ENCODE results near the gene DAPK3. TPM values are rescaled to one million over a fixed set of nuclear protein-coding genes. Genes with fewer than 3 reads are reported as not detected.
"Not testable (repeated sequence)": the region's sequence is repeated elsewhere in the genome, so short reads cannot be mapped to it uniquely, and the experiment has no call there.

The DAPK3 gene
- polyA plus RNA-seq, 12 donors, result 42.7 to 101 (median 66.3) TPM; not detected in 1

- no peak for DNase-seq
These were observed 37.1 kb upstream of the DAPK3 start for GRCh38 chr19:4007836-4008539.

GRCh38 chr19:4007021-4007835 lies 36.3 kb upstream of the DAPK3 start, which contains the start of gene PIAS4:
Gene PIAS4, plus strand, starts transcription at chr19:4007736. Its CDS starts 25 bp downstream, at chr19:4007761.
- peak; percentile 96 for DNase-seq

- not testable (repeated sequence) for DNase-seq
These were observed 34.5 kb upstream of the DAPK3 start for GRCh38 chr19:4005436-4005835.

- DNase-seq, result not testable (repeated sequence)
These were observed 29.9 kb upstream of the DAPK3 start for GRCh38 chr19:4000798-4001197.

GRCh38 chr19:3998667-3999412 lies 27.9 kb upstream of the DAPK3 start:
- DNase-seq, result not testable (repeated sequence)

- no peak for DNase-seq
These were observed 24.7 kb upstream of the DAPK3 start for GRCh38 chr19:3995607-3996006.

GRCh38 chr19:3990815-3991117 lies 19.9 kb upstream of the DAPK3 start:
- no peak for DNase-seq

- DNase-seq, result peak; percentile 91
These were observed 16.9 kb upstream of the DAPK3 start for GRCh38 chr19:3987619-3988371.

- DNase-seq, result no peak
These were observed 15.6 kb upstream of the DAPK3 start for GRCh38 chr19:3986260-3987041.

- DNase-seq, result no peak
These were observed 14.9 kb upstream of the DAPK3 start for GRCh38 chr19:3985643-3986259.

GRCh38 chr19:3984908-3985642 lies 14.2 kb upstream of the DAPK3 start, which contains the start of gene EEF2:
Gene EEF2, minus strand, starts transcription at chr19:3985463. Its CDS starts 83 bp downstream, at chr19:3985380.
- DNase-seq, result peak; percentile 96

GRCh38 chr19:3984584-3984907 lies 13.6 kb upstream of the DAPK3 start:
- no peak for DNase-seq

GRCh38 chr19:3983936-3984583 lies 13.2 kb upstream of the DAPK3 start:
- DNase-seq, result no peak

GRCh38 chr19:3983542-3983914 lies 12.6 kb upstream of the DAPK3 start:
- no peak for DNase-seq

- no peak for DNase-seq
These were observed 12.0 kb upstream of the DAPK3 start for GRCh38 chr19:3982701-3983541.

- DNase-seq, result no peak
These were observed 11.1 kb upstream of the DAPK3 start for GRCh38 chr19:3981736-3982681.

- DNase-seq, result no peak
These were observed 10.5 kb upstream of the DAPK3 start for GRCh38 chr19:3981373-3981735.

Data from muscle of arm (tissue), 12 donors.